Measurements from ENCODE around the gene ARMC6. TPM values are rescaled to one million over a fixed set of nuclear protein-coding genes. Genes with fewer than 3 reads are reported as not detected.

The ARMC6 gene
- total and polyA plus RNA-seq, 2 experiments from 2014 or later = 23.9 to 45.0 TPM

DNA sequence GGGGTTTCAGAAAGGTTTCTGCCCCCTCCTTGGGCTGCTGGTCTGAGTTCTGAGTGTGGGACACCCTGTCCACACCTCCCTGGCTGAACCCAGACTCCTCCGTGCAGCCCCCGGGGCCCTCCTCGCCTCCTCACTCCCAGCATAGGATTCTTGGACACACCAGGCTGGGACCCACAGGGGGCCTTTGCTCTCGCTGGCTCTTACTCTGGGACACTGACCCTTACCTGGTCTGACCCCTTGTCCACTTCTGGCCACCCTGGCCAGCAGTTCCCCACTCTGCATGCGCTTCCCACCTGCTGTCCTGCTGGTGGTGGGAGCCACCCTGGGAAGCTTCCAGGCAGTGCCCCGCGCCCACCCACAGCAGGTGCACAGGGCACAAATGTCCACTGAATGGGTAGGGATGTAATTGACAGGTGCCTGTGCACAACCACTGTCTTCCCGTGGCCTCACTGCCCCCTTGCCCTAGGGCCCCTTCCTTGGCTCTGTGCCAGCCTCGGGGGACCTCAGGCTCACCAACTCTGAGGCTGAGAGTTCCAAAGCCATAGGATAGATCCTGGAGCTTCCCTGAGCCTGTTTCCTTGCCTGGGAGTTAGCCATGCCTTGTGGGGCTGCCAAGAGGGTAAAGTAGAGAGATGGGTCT lies 23.4 kb downstream of the ARMC6 start:
- Histone ChIP-seq H3K4me2 (ENCODE audit: unreplicated experiment) (no peak overlapping the region), H3K4me1 (ENCODE audit: insufficient read depth) (no peaks in the 10 kb centered on the region), H3K27me3 (replicated peaks; ENCODE audit: insufficient read depth) (no peaks in the 10 kb centered on the region), H3K4me3 (no peak overlapping the region), H3K36me3 (ENCODE audit: low read depth) (no peaks in the 10 kb centered on the region), H3K27ac (no peak overlapping the region), H3K9me3 (ENCODE audit: low read depth) (no peaks in the 10 kb centered on the region), H2AFZ (no peak overlapping the region), H4K20me1 (ENCODE audit: insufficient read depth) (no peaks in the 10 kb centered on the region), H3K9ac (no peak overlapping the region), H3F3A (ENCODE audit: insufficient read depth) (peaks cover 2% of the 10 kb centered on the region), H3K79me2 (ENCODE audit: insufficient read depth) (no peaks in the 10 kb centered on the region), H3K9me2 (ENCODE audit: insufficient read depth) (no peaks in the 10 kb centered on the region)
- WGBS, 2 experiments (ENCODE audit: low coverage in 1 of 2, low lambda C conversion rate in 2 of 2, missing lambda C conversion rate in 2 of 2) = 79 to 83% methylated on average over 8 to 9 of the region's 9 CpGs
- TF ChIP-seq EZH2phosphoT487 (IDR thresholded peaks at IDR 0.05; ENCODE audit: insufficient read depth, low read depth) (no peak), EZH2 (IDR thresholded peaks at IDR 0.05; ENCODE audit: insufficient read depth, poor library complexity, severe bottlenecking) (no peak)
- in situ Hi-C loops (cut with MboI) = no loop called here
- DNase-seq = no peak

- no peaks in the 10 kb centered on the region for H4K20me1 ChIP-seq (ENCODE audit: insufficient read depth)
- no peak overlapping the region for H3K4me2 ChIP-seq (ENCODE audit: unreplicated experiment)
- H3K9me3 ChIP-seq (ENCODE audit: low read depth) = no peaks in the 10 kb centered on the region
- no peak overlapping the region for H3K9ac ChIP-seq
- no peak for TF ChIP-seq EZH2phosphoT487 (IDR thresholded peaks at IDR 0.05; ENCODE audit: insufficient read depth, low read depth)
- no peak for TF ChIP-seq EZH2 (IDR thresholded peaks at IDR 0.05; ENCODE audit: insufficient read depth, poor library complexity, severe bottlenecking)
- no peaks in the 10 kb centered on the region for H3K27me3 ChIP-seq (replicated peaks; ENCODE audit: insufficient read depth)
- no peak overlapping the region for H3K4me3 ChIP-seq
- peaks cover 8% of the 10 kb centered on the region for H3F3A ChIP-seq (ENCODE audit: insufficient read depth)
- WGBS, 2 experiments (ENCODE audit: low coverage in 1 of 2, low lambda C conversion rate in 2 of 2, missing lambda C conversion rate in 2 of 2) = 88 to 91% methylated on average over 12 to 13 of the region's 13 CpGs
- H3K4me1 ChIP-seq (ENCODE audit: insufficient read depth) = peaks cover 2% of the 10 kb centered on the region
- H3K36me3 ChIP-seq (ENCODE audit: low read depth) = no peaks in the 10 kb centered on the region
- DNase-seq = no peak
- no peak overlapping the region for H3K27ac ChIP-seq
- in situ Hi-C loops (cut with MboI) = no loop called here
- no peaks in the 10 kb centered on the region for H3K79me2 ChIP-seq (ENCODE audit: insufficient read depth)
- no peak overlapping the region for H2AFZ ChIP-seq
- no peaks in the 10 kb centered on the region for H3K9me2 ChIP-seq (ENCODE audit: insufficient read depth)
Measured at GRCh38 chr19:19057317-19057716, 23.9 kb downstream of the ARMC6 start.

DNA sequence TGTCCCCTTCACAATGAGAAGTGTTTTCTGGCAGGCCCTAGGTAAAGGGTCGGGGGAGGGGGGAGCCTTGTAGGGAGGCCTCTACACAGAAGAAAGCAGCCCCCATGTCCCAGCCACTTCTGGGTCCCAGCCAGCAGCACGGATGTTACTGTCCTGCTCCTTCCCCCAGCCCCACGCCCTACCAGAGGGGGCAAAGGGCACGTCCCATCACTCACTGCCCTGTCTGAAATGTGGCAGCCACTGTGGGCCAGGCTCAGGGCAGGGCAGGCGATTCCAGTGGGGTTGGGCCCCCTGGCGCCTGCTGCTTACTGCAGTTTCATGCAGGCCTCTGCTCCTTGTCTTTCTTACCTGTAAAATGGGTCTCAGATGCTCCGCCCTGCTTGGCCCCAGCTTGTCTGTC lies 24.3 kb downstream of the ARMC6 start:
- no peak overlapping the region for H2AFZ ChIP-seq
- H3K9ac ChIP-seq = no peak overlapping the region
- peaks cover 11% of the 10 kb centered on the region for H3F3A ChIP-seq (ENCODE audit: insufficient read depth)
- no peaks in the 10 kb centered on the region for H3K27me3 ChIP-seq (replicated peaks; ENCODE audit: insufficient read depth)
- no peaks in the 10 kb centered on the region for H3K9me2 ChIP-seq (ENCODE audit: insufficient read depth)
- no peak for DNase-seq
- 77 to 82% methylated on average over 7 of the region's 7 CpGs for WGBS, 2 experiments (ENCODE audit: low coverage in 1 of 2, low lambda C conversion rate in 2 of 2, missing lambda C conversion rate in 2 of 2)
- in situ Hi-C loops (cut with MboI) = no loop called here
- no peak overlapping the region for H3K4me3 ChIP-seq
- no peak overlapping the region for H3K27ac ChIP-seq
- no peaks in the 10 kb centered on the region for H4K20me1 ChIP-seq (ENCODE audit: insufficient read depth)
- no peaks in the 10 kb centered on the region for H3K79me2 ChIP-seq (ENCODE audit: insufficient read depth)
- H3K36me3 ChIP-seq (ENCODE audit: low read depth) = no peaks in the 10 kb centered on the region
- H3K9me3 ChIP-seq (ENCODE audit: low read depth) = no peaks in the 10 kb centered on the region
- H3K4me1 ChIP-seq (ENCODE audit: insufficient read depth) = peaks cover 4% of the 10 kb centered on the region
- no peak for TF ChIP-seq EZH2phosphoT487 (IDR thresholded peaks at IDR 0.05; ENCODE audit: insufficient read depth, low read depth)
- no peak for TF ChIP-seq EZH2 (IDR thresholded peaks at IDR 0.05; ENCODE audit: insufficient read depth, poor library complexity, severe bottlenecking)
- H3K4me2 ChIP-seq (ENCODE audit: unreplicated experiment) = no peak overlapping the region

DNA sequence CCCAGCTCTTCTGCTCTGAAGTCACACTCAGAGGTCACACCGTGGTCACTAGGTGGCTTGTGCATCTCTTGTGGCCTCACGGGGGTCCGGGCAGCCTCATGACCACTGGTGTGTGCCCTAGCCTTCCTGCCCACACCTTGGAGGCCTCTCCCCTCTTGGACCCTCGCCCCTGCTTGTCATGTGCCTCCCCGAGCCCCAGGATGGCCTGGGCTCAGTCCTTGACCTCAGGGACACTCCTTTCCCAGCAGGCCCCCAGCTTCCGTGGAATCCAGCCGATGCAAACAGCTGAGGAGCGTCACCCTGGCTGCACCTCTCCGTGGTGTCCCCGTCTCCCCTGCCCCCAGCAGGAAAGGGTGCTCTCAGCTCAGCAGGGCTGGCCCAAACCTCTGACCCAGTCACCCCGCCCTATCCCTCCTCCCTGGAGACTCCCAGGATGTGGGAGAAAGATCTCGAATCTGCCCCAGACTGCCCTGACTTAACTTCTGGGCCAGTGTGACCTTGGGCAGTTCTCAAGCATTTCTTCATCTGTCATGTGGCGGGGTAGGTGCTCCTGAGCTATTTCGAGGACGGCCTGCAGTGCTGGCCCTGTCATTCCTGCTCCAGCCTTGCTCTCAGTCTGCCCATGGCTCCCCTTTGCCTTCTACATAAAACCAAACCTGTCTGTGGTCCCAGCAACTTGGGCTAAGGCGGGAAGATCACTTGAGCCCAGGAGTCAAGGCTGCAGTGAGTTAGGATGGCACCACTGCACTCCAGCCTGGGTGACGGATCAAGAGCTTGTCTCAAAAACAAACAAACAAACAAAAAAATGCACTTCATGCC lies 25.8 kb downstream of the ARMC6 start:
- Histone ChIP-seq H3K9me2 (ENCODE audit: insufficient read depth) (no peaks in the 10 kb centered on the region), H3K27me3 (replicated peaks; ENCODE audit: insufficient read depth) (no peaks in the 10 kb centered on the region), H3K36me3 (ENCODE audit: low read depth) (no peaks in the 10 kb centered on the region), H3K79me2 (ENCODE audit: insufficient read depth) (no peaks in the 10 kb centered on the region), H3F3A (ENCODE audit: insufficient read depth) (peaks cover 11% of the 10 kb centered on the region), H3K9ac (no peak overlapping the region), H4K20me1 (ENCODE audit: insufficient read depth) (no peaks in the 10 kb centered on the region), H3K4me2 (ENCODE audit: unreplicated experiment) (no peak overlapping the region), H3K4me3 (no peak overlapping the region), H3K9me3 (ENCODE audit: low read depth) (no peaks in the 10 kb centered on the region), H3K27ac (no peak overlapping the region), H2AFZ (no peak overlapping the region), H3K4me1 (ENCODE audit: insufficient read depth) (peaks cover 4% of the 10 kb centered on the region)
- no peak for DNase-seq
- 89 to 90% methylated on average over 14 to 16 of the region's 17 CpGs for WGBS, 2 experiments (ENCODE audit: low coverage in 1 of 2, low lambda C conversion rate in 2 of 2, missing lambda C conversion rate in 2 of 2)
- TF ChIP-seq EZH2 (IDR thresholded peaks at IDR 0.05; ENCODE audit: insufficient read depth, poor library complexity, severe bottlenecking) = no peak
- in situ Hi-C loops (cut with MboI) = no loop called here

Data from GM23248 (cell line).